Thymus (tissue), 11 donors: ENCODE data around the gene RBFOX2. TPM values are rescaled to one million over a fixed set of nuclear protein-coding genes. Genes with fewer than 3 reads are reported as not detected.

ENCODE experiments used
- DNase-seq, 9 donors: peaks; one replicate each; pipeline ENCODE4 v3.0.0-alpha.2; 2013; ENCODE audit warnings: low spot score in 9 of 9, low read depth in 6 of 9, missing footprints in 1 of 9
- H3K27ac ChIP-seq, 2 donors: one replicate each; pipeline ENCODE4 v1.5.1; 2013; ENCODE audit warnings: control low read depth in 1 of 2, low read depth in 1 of 2, low read length in 1 of 2, mild to moderate bottlenecking in 1 of 2, moderate library complexity in 1 of 2
- H3K27me3 ChIP-seq, 2 donors: one replicate each; pipeline ENCODE4 v1.5.1; 2013; ENCODE audit warnings: low read length in 1 of 2; ENCODE audit not compliant: control insufficient read depth in 2 of 2, insufficient read depth in 1 of 2
- H3K36me3 ChIP-seq, 2 donors: one replicate each; pipeline ENCODE4 v1.5.1; 2013; ENCODE audit warnings: low read length in 1 of 2, mild to moderate bottlenecking in 1 of 2, moderate library complexity in 1 of 2; ENCODE audit not compliant: control insufficient read depth in 2 of 2, insufficient read depth in 2 of 2
- H3K4me1 ChIP-seq, 2 donors: one replicate each; pipeline ENCODE4 v1.5.1; 2013; ENCODE audit warnings: low read length in 2 of 2; ENCODE audit not compliant: control insufficient read depth in 2 of 2, insufficient read depth in 2 of 2
- H3K4me3 ChIP-seq, 2 donors: one replicate each; pipeline ENCODE4 v1.5.1; 2013; ENCODE audit warnings: low read length in 2 of 2, control low read depth in 1 of 2, mild to moderate bottlenecking in 1 of 2
- H3K9me3 ChIP-seq, 2 donors: one replicate each; pipeline ENCODE4 v1.5.1; 2013; ENCODE audit warnings: low read length in 1 of 2, mild to moderate bottlenecking in 1 of 2; ENCODE audit not compliant: control insufficient read depth in 2 of 2, insufficient read depth in 1 of 2
- WGBS: extraction: QIAGEN DNeasy Blood & Tissue Kit; methylation state at CpG from one replicate; pipeline ENCODE4 v1.1.7; 2013; 5-methylcytosine and 5-hydroxymethylcytosine counted together
- polyA plus RNA-seq: library from polyadenylated mRNA; stranded (reverse); fragments of 200-250 nt; gene quantifications from one replicate; pipeline ENCODE4 v1.2.3, GENCODE V29; 2013
- total RNA-seq: library from RNA; stranded (reverse); fragments of 120-200 nt; gene quantifications from one replicate; pipeline ENCODE4 v1.2.4, GENCODE V29; 2013
- donor health status: healthy.

The RBFOX2 gene
- total and polyA plus RNA-seq, 2 donors = 10.2 to 14.9 TPM

GRCh38 chr22:35950262-35950661 lies 78.4 kb downstream of the RBFOX2 start:
- Histone ChIP-seq H3K9me3 (no peaks in the 10 kb centered on the region), H3K4me1 (no peaks in the 10 kb centered on the region), H3K27ac (no peak overlapping the region), H3K27me3 (no peaks in the 10 kb centered on the region), H3K36me3 (no peaks in the 10 kb centered on the region), H3K4me3 (no peak overlapping the region)
- WGBS = 96% methylated on average over 2 of the region's 2 CpGs
- no peak for DNase-seq

DNA sequence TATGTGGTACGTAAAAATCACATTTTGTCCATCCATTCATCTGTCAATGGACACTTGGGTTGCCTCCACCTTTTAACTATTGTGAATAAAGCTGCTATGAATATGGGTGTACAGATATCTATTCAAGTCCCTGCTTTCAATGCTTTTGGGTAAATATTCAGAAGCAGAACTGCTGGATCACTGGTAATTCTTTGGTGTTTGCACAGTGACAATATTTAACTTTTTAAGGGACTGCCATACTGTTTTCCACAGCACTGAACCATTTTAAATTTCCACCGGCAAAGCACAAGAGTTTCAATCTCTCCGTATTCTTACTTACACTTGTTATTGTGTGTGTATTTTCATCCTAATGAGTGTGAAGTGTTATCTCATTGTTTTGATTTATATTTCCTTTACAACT lies 79.4 kb downstream of the RBFOX2 start:
- no peak overlapping the region for H3K27ac ChIP-seq
- WGBS = 98% methylated on average over 3 of the region's 3 CpGs
- no peaks in the 10 kb centered on the region for H3K27me3 ChIP-seq
- no peaks in the 10 kb centered on the region for H3K36me3 ChIP-seq
- no peak overlapping the region for H3K4me3 ChIP-seq
- no peak for DNase-seq
- H3K9me3 ChIP-seq = no peaks in the 10 kb centered on the region
- no peaks in the 10 kb centered on the region for H3K4me1 ChIP-seq

- Histone ChIP-seq H3K27me3 (no peaks in the 10 kb centered on the region), H3K9me3 (no peaks in the 10 kb centered on the region), H3K4me1 (no peaks in the 10 kb centered on the region), H3K36me3 (no peaks in the 10 kb centered on the region), H3K4me3 (no peak overlapping the region), H3K27ac (no peak overlapping the region)
- 98% methylated on average over 5 of the region's 5 CpGs for WGBS
- DNase-seq = no peak
Observed at GRCh38 chr22:35947794-35948425, 80.7 kb downstream of the RBFOX2 start.

GRCh38 chr22:35944458-35944857 lies 84.2 kb downstream of the RBFOX2 start:
- no peak for DNase-seq
- Histone ChIP-seq H3K4me1 (no peaks in the 10 kb centered on the region), H3K4me3 (no peak overlapping the region), H3K36me3 (no peaks in the 10 kb centered on the region), H3K27me3 (no peaks in the 10 kb centered on the region), H3K9me3 (no peaks in the 10 kb centered on the region), H3K27ac (no peak overlapping the region)
- WGBS = 97% methylated on average over 6 of the region's 6 CpGs

GRCh38 chr22:35940166-35940565 lies 88.5 kb downstream of the RBFOX2 start:
- no peak for DNase-seq
- H3K4me3 ChIP-seq = no peak overlapping the region
- no peaks in the 10 kb centered on the region for H3K4me1 ChIP-seq
- no peaks in the 10 kb centered on the region for H3K9me3 ChIP-seq
- H3K27me3 ChIP-seq = no peaks in the 10 kb centered on the region
- no peak overlapping the region for H3K27ac ChIP-seq
- WGBS = 100% methylated on average over 1 of the region's 1 CpG
- H3K36me3 ChIP-seq = no peaks in the 10 kb centered on the region

GRCh38 chr22:35938226-35938625 lies 90.4 kb downstream of the RBFOX2 start:
- Histone ChIP-seq H3K27ac (no peak overlapping the region), H3K9me3 (no peaks in the 10 kb centered on the region), H3K4me3 (no peak overlapping the region), H3K27me3 (no peaks in the 10 kb centered on the region), H3K36me3 (no peaks in the 10 kb centered on the region), H3K4me1 (no peaks in the 10 kb centered on the region)
- WGBS = 92% methylated on average over 1 of the region's 1 CpG
- DNase-seq = no peak

GRCh38 chr22:35930933-35931332 lies 97.7 kb downstream of the RBFOX2 start:
- no peaks in the 10 kb centered on the region for H3K9me3 ChIP-seq
- no peaks in the 10 kb centered on the region for H3K27me3 ChIP-seq
- no peaks in the 10 kb centered on the region for H3K4me1 ChIP-seq
- H3K4me3 ChIP-seq = no peak overlapping the region
- H3K36me3 ChIP-seq = no peaks in the 10 kb centered on the region
- H3K27ac ChIP-seq = no peak overlapping the region
- DNase-seq = peak in 1 of 9 donors; percentile 4

DNA sequence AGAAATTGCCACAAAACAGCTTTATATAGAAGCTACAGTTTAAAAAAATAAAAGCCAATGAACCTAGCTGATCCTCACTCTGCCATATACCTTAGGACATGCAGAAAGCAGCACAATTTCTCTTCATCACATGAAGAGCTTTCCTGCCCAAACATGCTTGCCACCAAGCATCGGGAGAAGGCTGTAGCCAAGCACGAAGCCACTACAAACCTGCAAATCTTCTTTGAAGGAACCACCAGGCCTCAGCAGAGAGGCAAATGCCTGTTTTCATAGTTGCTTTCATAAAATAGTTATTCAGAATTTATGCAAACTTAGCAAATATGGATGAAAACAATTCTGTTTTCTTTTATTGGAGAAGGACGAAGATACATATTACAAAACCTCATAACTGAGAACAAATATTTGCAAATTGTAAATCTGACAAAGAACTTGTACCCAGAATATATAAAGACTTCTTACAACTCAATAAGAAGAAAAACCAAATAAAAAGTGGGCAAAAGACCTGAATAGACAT lies 100.3 kb downstream of the RBFOX2 start:
- Histone ChIP-seq H3K36me3 (no peaks in the 10 kb centered on the region), H3K9me3 (no peaks in the 10 kb centered on the region), H3K27ac (no peak overlapping the region), H3K4me1 (no peaks in the 10 kb centered on the region), H3K27me3 (no peaks in the 10 kb centered on the region), H3K4me3 (no peak overlapping the region)
- no peak for DNase-seq
- 92% methylated on average over 3 of the region's 3 CpGs for WGBS

DNA sequence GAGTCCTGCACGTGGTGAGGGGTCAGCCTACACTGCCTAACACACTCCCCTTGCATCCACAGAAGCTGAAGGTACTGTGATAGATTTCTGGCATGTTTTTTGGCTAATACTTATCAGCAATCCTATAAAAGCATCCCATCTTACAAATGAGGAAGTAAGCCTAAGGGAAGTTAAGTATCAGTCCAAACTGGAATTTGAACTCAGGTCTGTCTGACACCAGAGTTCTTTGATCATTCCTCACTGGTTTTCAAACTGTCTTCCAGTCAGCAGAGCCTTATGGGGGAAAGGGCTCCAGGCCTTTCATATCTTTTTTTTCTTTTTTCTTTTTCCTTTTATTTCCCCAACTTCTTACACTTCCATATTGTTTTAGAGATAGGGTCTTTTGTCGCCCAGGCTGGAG lies 105.6 kb downstream of the RBFOX2 start:
- Histone ChIP-seq H3K4me1 (no peaks in the 10 kb centered on the region), H3K27ac (no peak overlapping the region), H3K36me3 (no peaks in the 10 kb centered on the region), H3K9me3 (no peaks in the 10 kb centered on the region), H3K4me3 (no peak overlapping the region), H3K27me3 (no peaks in the 10 kb centered on the region)
- no peak for DNase-seq
- 96% methylated on average over 2 of the region's 2 CpGs for WGBS
